Measurements from ENCODE around the gene HMCN1.

Gene HMCN1

GRCh38 chr1:185956881-185957280 is 222.7 kb downstream of the HMCN1 start:
- Histone ChIP-seq H3K27me3 (ENCODE audit: low read length) (no peaks in the 10 kb centered on the region), H3K4me3 (ENCODE audit: insufficient read depth, low read length, poor library complexity, severe bottlenecking) (no peak overlapping the region), H3K9me3 (ENCODE audit: insufficient read depth, low read length) (no peaks in the 10 kb centered on the region), H3K79me2 (ENCODE audit: insufficient read depth, low read length) (no peaks in the 10 kb centered on the region), H4K20me1 (ENCODE audit: low read depth, low read length) (no peaks in the 10 kb centered on the region), H3K27ac (ENCODE audit: low read depth, low read length) (no peak overlapping the region), H2AFZ (ENCODE audit: low read depth, low read length, severe bottlenecking) (no peak overlapping the region), H3K9ac (ENCODE audit: low read length) (no peak overlapping the region), H3K9me2 (replicated peaks; ENCODE audit: insufficient read depth, low read length) (no peaks in the 10 kb centered on the region), H3F3A (ENCODE audit: insufficient read depth) (no peaks in the 10 kb centered on the region), H3K36me3 (ENCODE audit: low read length) (no peaks in the 10 kb centered on the region), H3K4me2 (ENCODE audit: low read depth, low read length, poor library complexity, severe bottlenecking) (no peak overlapping the region)
- TF ChIP-seq CTCF (IDR thresholded peaks at IDR 0.05; ENCODE audit: insufficient read depth, low read length, poor library complexity, severe bottlenecking) (no peak), EZH2phosphoT487 (conservative IDR thresholded peaks at IDR 0.05; ENCODE audit: low read length) (no peak)

GRCh38 chr1:185957441-185958363 is 223.5 kb downstream of the HMCN1 start:
- Histone ChIP-seq H3K27me3 (ENCODE audit: low read length) (no peaks in the 10 kb centered on the region), H3K36me3 (ENCODE audit: low read length) (no peaks in the 10 kb centered on the region), H3K9me3 (ENCODE audit: insufficient read depth, low read length) (no peaks in the 10 kb centered on the region), H3K4me3 (ENCODE audit: insufficient read depth, low read length, poor library complexity, severe bottlenecking) (no peak overlapping the region), H3K9me2 (replicated peaks; ENCODE audit: insufficient read depth, low read length) (no peaks in the 10 kb centered on the region), H4K20me1 (ENCODE audit: low read depth, low read length) (no peaks in the 10 kb centered on the region), H3K4me2 (ENCODE audit: low read depth, low read length, poor library complexity, severe bottlenecking) (no peak overlapping the region), H3K9ac (ENCODE audit: low read length) (no peak overlapping the region), H3F3A (ENCODE audit: insufficient read depth) (no peaks in the 10 kb centered on the region), H2AFZ (ENCODE audit: low read depth, low read length, severe bottlenecking) (no peak overlapping the region), H3K79me2 (ENCODE audit: insufficient read depth, low read length) (no peaks in the 10 kb centered on the region), H3K27ac (ENCODE audit: low read depth, low read length) (no peak overlapping the region)
- TF ChIP-seq CTCF (IDR thresholded peaks at IDR 0.05; ENCODE audit: insufficient read depth, low read length, poor library complexity, severe bottlenecking) = no peak
- TF ChIP-seq EZH2phosphoT487 (conservative IDR thresholded peaks at IDR 0.05; ENCODE audit: low read length) = no peak

GRCh38 chr1:185960422-185961321 is 226.5 kb downstream of the HMCN1 start:
- no peaks in the 10 kb centered on the region for H4K20me1 ChIP-seq (ENCODE audit: low read depth, low read length)
- H3K36me3 ChIP-seq (ENCODE audit: low read length) = no peaks in the 10 kb centered on the region
- no peak overlapping the region for H3K9ac ChIP-seq (ENCODE audit: low read length)
- no peaks in the 10 kb centered on the region for H3K9me2 ChIP-seq (replicated peaks; ENCODE audit: insufficient read depth, low read length)
- H3F3A ChIP-seq (ENCODE audit: insufficient read depth) = no peaks in the 10 kb centered on the region
- no peak overlapping the region for H3K27ac ChIP-seq (ENCODE audit: low read depth, low read length)
- H2AFZ ChIP-seq (ENCODE audit: low read depth, low read length, severe bottlenecking) = no peak overlapping the region
- no peak overlapping the region for H3K4me2 ChIP-seq (ENCODE audit: low read depth, low read length, poor library complexity, severe bottlenecking)
- no peaks in the 10 kb centered on the region for H3K9me3 ChIP-seq (ENCODE audit: insufficient read depth, low read length)
- H3K4me3 ChIP-seq (ENCODE audit: insufficient read depth, low read length, poor library complexity, severe bottlenecking) = no peak overlapping the region
- TF ChIP-seq CTCF (IDR thresholded peaks at IDR 0.05; ENCODE audit: insufficient read depth, low read length, poor library complexity, severe bottlenecking) (no peak), EZH2phosphoT487 (conservative IDR thresholded peaks at IDR 0.05; ENCODE audit: low read length) (no peak)
- H3K79me2 ChIP-seq (ENCODE audit: insufficient read depth, low read length) = no peaks in the 10 kb centered on the region
- H3K27me3 ChIP-seq (ENCODE audit: low read length) = no peaks in the 10 kb centered on the region
